PC-3 (cell line): ENCODE measurements around the gene PODN. TPM values are rescaled to one million over a fixed set of nuclear protein-coding genes. Genes with fewer than 3 reads are reported as not detected.

ENCODE experiments used
- ATAC-seq: fragments of 200-7000 bp; cut with Tn5 transposase; 2 replicates; pipeline ENCODE4 v1.9.1; 2020; ENCODE audit warnings: mild to moderate bottlenecking, moderate library complexity
- BruUV-seq: library from RNA; stranded (reverse); fragments of 400-500 nt; replicated peaks from 2 replicates; lab custom pipeline; 2021; lab: Mats Ljungman, UMichigan
- CTCF ChIA-PET: fragments of 300-600 bp; sonication (Branson Sonifier 250); formaldehyde crosslinking; loops from one replicate; lab custom pipeline; 2022; ENCODE audit warnings: antibody characterized with exemption; lab: Charles Lee
- POLR2A ChIA-PET: fragments of 300-600 bp; sonication (Branson Sonifier 250); formaldehyde crosslinking; loops from one replicate; lab custom pipeline; 2022; ENCODE audit warnings: antibody characterized with exemption; ENCODE audit not compliant: unreplicated experiment; lab: Charles Lee
- DNase-seq: peaks from one replicate; pipeline ENCODE4 v3.0.0-alpha.2; 2015
- H2AFZ ChIP-seq: fragments of 300-600 bp; sonication (generic); 2 replicates; pipeline ENCODE4 v1.6.0; 2016; ENCODE audit warnings: antibody characterized with exemption, low read length
- H3F3A ChIP-seq: fragments of 300-600 bp; sonication (generic); one replicate; pipeline ENCODE4 v1.6.0; 2017; ENCODE audit warnings: antibody characterized with exemption, low read length, control low read depth, mild to moderate bottlenecking; ENCODE audit not compliant: unreplicated experiment
- H3K27ac ChIP-seq: fragments of 300-600 bp; sonication (generic); 2 replicates; pipeline ENCODE4 v1.5.1; 2016; ENCODE audit warnings: mild to moderate bottlenecking, low read length
- H3K27me3 ChIP-seq: fragments of 300-600 bp; sonication (generic); 2 replicates; pipeline ENCODE4 v1.6.1; 2016; ENCODE audit warnings: low read length, mixed read lengths
- H3K36me3 ChIP-seq: fragments of 300-600 bp; sonication (generic); 2 replicates; pipeline ENCODE4 v1.6.1; 2016; ENCODE audit warnings: low read depth, mixed run types, low read length, mixed read lengths
- H3K4me1 ChIP-seq: fragments of 300-600 bp; sonication (generic); 2 replicates; pipeline ENCODE4 v1.5.1; 2016; ENCODE audit warnings: low read length; ENCODE audit not compliant: insufficient read depth
- H3K4me2 ChIP-seq: fragments of 300-600 bp; sonication (generic); 2 replicates; pipeline ENCODE4 v1.6.0; 2016; ENCODE audit warnings: low read length
- H3K4me3 ChIP-seq: fragments of 300-600 bp; sonication (generic); 2 replicates; pipeline ENCODE4 v1.5.1; 2016; ENCODE audit warnings: mild to moderate bottlenecking, low read length, mixed read lengths
- H3K79me2 ChIP-seq: fragments of 300-600 bp; sonication (generic); 2 replicates; pipeline ENCODE4 v1.6.1; 2017; ENCODE audit warnings: low read length, mixed read lengths
- H3K9ac ChIP-seq: fragments of 300-600 bp; sonication (generic); 2 replicates; pipeline ENCODE4 v1.6.0; 2016; ENCODE audit warnings: mild to moderate bottlenecking, low read length
- H3K9me2 ChIP-seq: fragments of 300-600 bp; sonication (generic); replicated peaks from 2 replicates; pipeline ENCODE4 v1.6.1; 2016; ENCODE audit warnings: mixed run types, low read length, mixed read lengths
- H3K9me3 ChIP-seq: fragments of 300-600 bp; sonication (generic); 2 replicates; pipeline ENCODE4 v1.6.1; 2016; ENCODE audit warnings: low read length, mixed read lengths
- H4K20me1 ChIP-seq: fragments of 300-600 bp; sonication (generic); 2 replicates; pipeline ENCODE4 v1.6.1; 2016; ENCODE audit warnings: low read length, mixed read lengths
- EZH2 ChIP-seq: fragments of 300-600 bp; sonication (generic); IDR thresholded peaks from one replicate; pipeline ENCODE4 v1.6.1; 2017; ENCODE audit warnings: antibody characterized with exemption, mild to moderate bottlenecking, low read length; ENCODE audit not compliant: unreplicated experiment
- EZH2phosphoT487 ChIP-seq: fragments of 300-600 bp; sonication (generic); IDR thresholded peaks from 2 replicates; pipeline ENCODE4 v1.6.1; 2018; ENCODE audit warnings: mild to moderate bottlenecking, antibody characterized with exemption, low read length, borderline replicate concordance
- intact Hi-C: fragments of 100-400 bp; cut with micrococcal nuclease; formaldehyde crosslinking; loops from 2 replicates; pipeline ENCODE4 v1.9.0; 2023
- total RNA-seq: library from RNA; depleted of rRNA; stranded (reverse); fragments of >200 nt; gene quantifications from 2 replicates; pipeline ENCODE4 v1.2.3, GENCODE V29; 2014
- TF ChIP-seq, protein P1 (sequence below): fragments of 300-600 bp; sonication (generic); conservative IDR thresholded peaks from 2 replicates; pipeline ENCODE4 v1.5.1; 2017; ENCODE audit warnings: antibody characterized with exemption, low read depth, mild to moderate bottlenecking, low read length

Gene PODN
- total RNA-seq, 1 experiment from 2014 or later = not detected

DNA sequence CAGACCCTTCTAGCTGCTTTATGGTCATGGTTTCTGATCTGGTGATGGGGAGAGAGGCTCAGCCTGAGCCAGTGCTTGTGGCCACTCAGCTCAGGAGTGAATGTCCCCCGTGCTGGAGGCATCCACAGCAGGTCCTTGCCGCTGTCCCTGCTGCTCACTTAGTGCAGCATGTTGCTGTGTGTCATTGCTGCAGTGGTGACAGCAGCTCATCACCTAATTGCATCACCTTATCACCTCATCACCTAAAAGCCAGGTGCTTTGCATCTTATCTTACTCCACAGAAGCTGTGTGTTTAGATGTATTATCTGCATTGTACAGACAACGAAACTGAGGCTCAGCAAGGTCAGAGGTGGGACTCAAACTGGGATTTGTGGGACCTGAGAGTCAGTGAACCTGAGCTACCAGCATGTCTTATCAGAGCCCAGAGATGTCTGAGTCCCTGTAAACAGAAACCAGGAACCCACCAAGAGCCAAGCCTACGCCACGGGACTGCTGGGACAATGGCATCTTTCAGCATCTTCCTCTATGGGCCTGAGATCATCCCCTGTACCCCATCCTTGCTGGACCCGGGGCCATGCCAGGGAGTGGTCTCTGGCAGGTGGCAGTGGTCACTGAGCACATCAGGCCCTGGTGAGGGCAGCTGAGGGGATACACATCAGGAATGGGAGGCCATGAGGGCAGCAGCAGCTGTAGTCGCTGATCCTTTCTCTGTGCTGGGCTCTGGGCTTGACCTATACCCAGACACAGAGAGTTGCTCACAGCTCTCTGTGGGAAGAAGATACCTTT lies 6.5 kb downstream of the PODN start:
- Histone ChIP-seq H3K4me2 (no peak overlapping the region), H2AFZ (no peak overlapping the region), H3K9me2 (no peaks in the 10 kb centered on the region), H3K27ac (no peak overlapping the region), H3K79me2 (no peaks in the 10 kb centered on the region), H3K36me3 (no peaks in the 10 kb centered on the region), H4K20me1 (no peaks in the 10 kb centered on the region), H3F3A (no peaks in the 10 kb centered on the region), H3K9me3 (no peaks in the 10 kb centered on the region), H3K4me3 (no peak overlapping the region), H3K4me1 (no peaks in the 10 kb centered on the region), H3K27me3 (no peaks in the 10 kb centered on the region), H3K9ac (no peak overlapping the region)
- POLR2A ChIA-PET = no interaction called here
- no TSS peak for BruUV-seq
- intact Hi-C loops = no loop called here
- no peak for DNase-seq
- no peak for ATAC-seq
- TF ChIP-seq, protein P1, sequence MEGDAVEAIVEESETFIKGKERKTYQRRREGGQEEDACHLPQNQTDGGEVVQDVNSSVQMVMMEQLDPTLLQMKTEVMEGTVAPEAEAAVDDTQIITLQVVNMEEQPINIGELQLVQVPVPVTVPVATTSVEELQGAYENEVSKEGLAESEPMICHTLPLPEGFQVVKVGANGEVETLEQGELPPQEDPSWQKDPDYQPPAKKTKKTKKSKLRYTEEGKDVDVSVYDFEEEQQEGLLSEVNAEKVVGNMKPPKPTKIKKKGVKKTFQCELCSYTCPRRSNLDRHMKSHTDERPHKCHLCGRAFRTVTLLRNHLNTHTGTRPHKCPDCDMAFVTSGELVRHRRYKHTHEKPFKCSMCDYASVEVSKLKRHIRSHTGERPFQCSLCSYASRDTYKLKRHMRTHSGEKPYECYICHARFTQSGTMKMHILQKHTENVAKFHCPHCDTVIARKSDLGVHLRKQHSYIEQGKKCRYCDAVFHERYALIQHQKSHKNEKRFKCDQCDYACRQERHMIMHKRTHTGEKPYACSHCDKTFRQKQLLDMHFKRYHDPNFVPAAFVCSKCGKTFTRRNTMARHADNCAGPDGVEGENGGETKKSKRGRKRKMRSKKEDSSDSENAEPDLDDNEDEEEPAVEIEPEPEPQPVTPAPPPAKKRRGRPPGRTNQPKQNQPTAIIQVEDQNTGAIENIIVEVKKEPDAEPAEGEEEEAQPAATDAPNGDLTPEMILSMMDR = no peak
- TF ChIP-seq EZH2 (no peak), EZH2phosphoT487 (no peak)
- CTCF ChIA-PET = no interaction called here

GRCh38 chr1:53069265-53069662 lies 7.3 kb downstream of the PODN start:
- TF ChIP-seq, protein P1 = no peak
- TF ChIP-seq EZH2 (no peak), EZH2phosphoT487 (no peak)
- no peaks in the 10 kb centered on the region for H3K9me3 ChIP-seq
- no TSS peak for BruUV-seq
- no peaks in the 10 kb centered on the region for H4K20me1 ChIP-seq
- no peaks in the 10 kb centered on the region for H3F3A ChIP-seq
- H3K27me3 ChIP-seq = no peaks in the 10 kb centered on the region
- H3K36me3 ChIP-seq = no peaks in the 10 kb centered on the region
- H3K4me3 ChIP-seq = no peak overlapping the region
- no peak overlapping the region for H3K4me2 ChIP-seq
- no peak for ATAC-seq
- intact Hi-C loops = no loop called here
- H3K27ac ChIP-seq = no peak overlapping the region
- ChIA-PET POLR2A (no interaction called here), CTCF (no interaction called here)
- no peaks in the 10 kb centered on the region for H3K9me2 ChIP-seq
- no peaks in the 10 kb centered on the region for H3K79me2 ChIP-seq
- H3K4me1 ChIP-seq = no peaks in the 10 kb centered on the region
- H2AFZ ChIP-seq = no peak overlapping the region
- no peak overlapping the region for H3K9ac ChIP-seq
- no peak for DNase-seq

- TF ChIP-seq, protein P1 = no peak
- no peak for TF ChIP-seq EZH2
- TF ChIP-seq EZH2phosphoT487 = no peak
Measured at GRCh38 chr1:53069663-53070327, 7.8 kb downstream of the PODN start.

More at GRCh38 chr1:53069663-53070327, 7.8 kb downstream of the PODN start:
- no peaks in the 10 kb centered on the region for H3K4me1 ChIP-seq
- H3F3A ChIP-seq = no peaks in the 10 kb centered on the region
- H2AFZ ChIP-seq = no peak overlapping the region
- no peak overlapping the region for H3K9ac ChIP-seq
- DNase-seq (no peak), ATAC-seq (no peak)
- H4K20me1 ChIP-seq = no peaks in the 10 kb centered on the region
- H3K27ac ChIP-seq = no peak overlapping the region
- H3K9me2 ChIP-seq = no peaks in the 10 kb centered on the region
- POLR2A ChIA-PET = no interaction called here
- no peaks in the 10 kb centered on the region for H3K79me2 ChIP-seq
- BruUV-seq = no TSS peak
- no peaks in the 10 kb centered on the region for H3K36me3 ChIP-seq
- no peaks in the 10 kb centered on the region for H3K27me3 ChIP-seq
- CTCF ChIA-PET = no interaction called here
- H3K9me3 ChIP-seq = no peaks in the 10 kb centered on the region
- no peak overlapping the region for H3K4me2 ChIP-seq
- intact Hi-C loops = no loop called here
- H3K4me3 ChIP-seq = no peak overlapping the region
